PC-3 (cell line): ENCODE data around the gene PHC2. TPM values are rescaled to one million over a fixed set of nuclear protein-coding genes. Genes with fewer than 3 reads are reported as not detected.
A peak's percentile ranks its signal among the peaks of the same experiment; 100 is the strongest.

Experiments used
- ATAC-seq: fragments of 200-7000 bp; cut with Tn5 transposase; 2 replicates; pipeline ENCODE4 v1.9.1; 2020; ENCODE audit warnings: mild to moderate bottlenecking, moderate library complexity
- BruUV-seq: library from RNA; stranded (reverse); fragments of 400-500 nt; replicated peaks from 2 replicates; lab custom pipeline; 2021; lab: Mats Ljungman, UMichigan
- CTCF ChIA-PET: fragments of 300-600 bp; sonication (Branson Sonifier 250); formaldehyde crosslinking; loops from one replicate; lab custom pipeline; 2022; ENCODE audit warnings: antibody characterized with exemption; lab: Charles Lee
- POLR2A ChIA-PET: fragments of 300-600 bp; sonication (Branson Sonifier 250); formaldehyde crosslinking; loops from one replicate; lab custom pipeline; 2022; ENCODE audit warnings: antibody characterized with exemption; ENCODE audit not compliant: unreplicated experiment; lab: Charles Lee
- DNase-seq: peaks from one replicate; pipeline ENCODE4 v3.0.0-alpha.2; 2015
- H2AFZ ChIP-seq: fragments of 300-600 bp; sonication (generic); 2 replicates; pipeline ENCODE4 v1.6.0; 2016; ENCODE audit warnings: antibody characterized with exemption, low read length
- H3F3A ChIP-seq: fragments of 300-600 bp; sonication (generic); one replicate; pipeline ENCODE4 v1.6.0; 2017; ENCODE audit warnings: antibody characterized with exemption, low read length, control low read depth, mild to moderate bottlenecking; ENCODE audit not compliant: unreplicated experiment
- H3K27ac ChIP-seq: fragments of 300-600 bp; sonication (generic); 2 replicates; pipeline ENCODE4 v1.5.1; 2016; ENCODE audit warnings: mild to moderate bottlenecking, low read length
- H3K27me3 ChIP-seq: fragments of 300-600 bp; sonication (generic); 2 replicates; pipeline ENCODE4 v1.6.1; 2016; ENCODE audit warnings: low read length, mixed read lengths
- H3K36me3 ChIP-seq: fragments of 300-600 bp; sonication (generic); 2 replicates; pipeline ENCODE4 v1.6.1; 2016; ENCODE audit warnings: low read depth, mixed run types, low read length, mixed read lengths
- H3K4me1 ChIP-seq: fragments of 300-600 bp; sonication (generic); 2 replicates; pipeline ENCODE4 v1.5.1; 2016; ENCODE audit warnings: low read length; ENCODE audit not compliant: insufficient read depth
- H3K4me2 ChIP-seq: fragments of 300-600 bp; sonication (generic); 2 replicates; pipeline ENCODE4 v1.6.0; 2016; ENCODE audit warnings: low read length
- H3K4me3 ChIP-seq: fragments of 300-600 bp; sonication (generic); 2 replicates; pipeline ENCODE4 v1.5.1; 2016; ENCODE audit warnings: mild to moderate bottlenecking, low read length, mixed read lengths
- H3K79me2 ChIP-seq: fragments of 300-600 bp; sonication (generic); 2 replicates; pipeline ENCODE4 v1.6.1; 2017; ENCODE audit warnings: low read length, mixed read lengths
- H3K9ac ChIP-seq: fragments of 300-600 bp; sonication (generic); 2 replicates; pipeline ENCODE4 v1.6.0; 2016; ENCODE audit warnings: mild to moderate bottlenecking, low read length
- H3K9me2 ChIP-seq: fragments of 300-600 bp; sonication (generic); replicated peaks from 2 replicates; pipeline ENCODE4 v1.6.1; 2016; ENCODE audit warnings: mixed run types, low read length, mixed read lengths
- H3K9me3 ChIP-seq: fragments of 300-600 bp; sonication (generic); 2 replicates; pipeline ENCODE4 v1.6.1; 2016; ENCODE audit warnings: low read length, mixed read lengths
- H4K20me1 ChIP-seq: fragments of 300-600 bp; sonication (generic); 2 replicates; pipeline ENCODE4 v1.6.1; 2016; ENCODE audit warnings: low read length, mixed read lengths
- EZH2 ChIP-seq: fragments of 300-600 bp; sonication (generic); IDR thresholded peaks from one replicate; pipeline ENCODE4 v1.6.1; 2017; ENCODE audit warnings: antibody characterized with exemption, mild to moderate bottlenecking, low read length; ENCODE audit not compliant: unreplicated experiment
- EZH2phosphoT487 ChIP-seq: fragments of 300-600 bp; sonication (generic); IDR thresholded peaks from 2 replicates; pipeline ENCODE4 v1.6.1; 2018; ENCODE audit warnings: mild to moderate bottlenecking, antibody characterized with exemption, low read length, borderline replicate concordance
- intact Hi-C: fragments of 100-400 bp; cut with micrococcal nuclease; formaldehyde crosslinking; loops from 2 replicates; pipeline ENCODE4 v1.9.0; 2023
- total RNA-seq: library from RNA; depleted of rRNA; stranded (reverse); fragments of >200 nt; gene quantifications from 2 replicates; pipeline ENCODE4 v1.2.3, GENCODE V29; 2014
- TF ChIP-seq, protein P1 (sequence below): fragments of 300-600 bp; sonication (generic); conservative IDR thresholded peaks from 2 replicates; pipeline ENCODE4 v1.5.1; 2017; ENCODE audit warnings: antibody characterized with exemption, low read depth, mild to moderate bottlenecking, low read length

Gene PHC2
- total RNA-seq, 1 experiment from 2014 or later, result 134 TPM

DNA sequence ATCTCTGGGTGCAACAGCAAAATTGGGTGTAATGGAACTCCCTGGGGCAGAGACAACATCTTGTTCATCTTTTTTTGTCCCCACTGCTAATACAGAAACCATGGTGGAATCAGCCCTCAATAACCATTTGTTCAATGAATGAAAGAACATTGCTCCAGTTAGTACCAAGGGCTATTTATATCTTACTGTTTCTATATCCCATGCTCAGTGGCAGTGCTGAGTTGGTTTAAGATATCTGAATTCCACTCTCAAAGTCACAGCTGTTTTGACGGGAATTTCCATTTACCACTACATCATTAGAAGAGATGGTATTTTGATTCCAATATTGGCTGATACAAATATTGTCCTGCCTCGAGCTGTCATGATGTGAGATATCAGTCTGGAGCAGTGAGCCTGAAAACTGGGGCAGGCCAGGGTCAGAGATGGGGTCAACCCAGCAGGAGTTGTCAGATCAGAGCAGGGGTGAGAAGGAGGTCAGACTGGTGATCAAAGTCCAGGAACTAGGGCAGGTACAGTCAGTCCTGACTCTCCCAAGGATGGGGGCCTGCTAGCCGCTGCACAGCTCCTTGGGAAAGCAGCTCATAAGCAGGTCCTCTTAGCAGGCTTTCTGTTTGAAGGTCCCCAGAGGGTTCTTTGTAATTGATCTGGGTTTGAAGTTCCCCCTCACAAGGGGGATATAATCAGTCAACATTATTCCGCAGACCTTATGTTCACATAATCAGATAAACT, 5.8 kb upstream of the PHC2 start:
- TF ChIP-seq EZH2phosphoT487, result no peak
- TF ChIP-seq, protein P1, sequence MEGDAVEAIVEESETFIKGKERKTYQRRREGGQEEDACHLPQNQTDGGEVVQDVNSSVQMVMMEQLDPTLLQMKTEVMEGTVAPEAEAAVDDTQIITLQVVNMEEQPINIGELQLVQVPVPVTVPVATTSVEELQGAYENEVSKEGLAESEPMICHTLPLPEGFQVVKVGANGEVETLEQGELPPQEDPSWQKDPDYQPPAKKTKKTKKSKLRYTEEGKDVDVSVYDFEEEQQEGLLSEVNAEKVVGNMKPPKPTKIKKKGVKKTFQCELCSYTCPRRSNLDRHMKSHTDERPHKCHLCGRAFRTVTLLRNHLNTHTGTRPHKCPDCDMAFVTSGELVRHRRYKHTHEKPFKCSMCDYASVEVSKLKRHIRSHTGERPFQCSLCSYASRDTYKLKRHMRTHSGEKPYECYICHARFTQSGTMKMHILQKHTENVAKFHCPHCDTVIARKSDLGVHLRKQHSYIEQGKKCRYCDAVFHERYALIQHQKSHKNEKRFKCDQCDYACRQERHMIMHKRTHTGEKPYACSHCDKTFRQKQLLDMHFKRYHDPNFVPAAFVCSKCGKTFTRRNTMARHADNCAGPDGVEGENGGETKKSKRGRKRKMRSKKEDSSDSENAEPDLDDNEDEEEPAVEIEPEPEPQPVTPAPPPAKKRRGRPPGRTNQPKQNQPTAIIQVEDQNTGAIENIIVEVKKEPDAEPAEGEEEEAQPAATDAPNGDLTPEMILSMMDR, result no peak
- TF ChIP-seq EZH2, result no peak
- H3K27ac ChIP-seq, result no peak overlapping the region
- H3K4me1 ChIP-seq, result peaks cover 47% of the 10 kb centered on the region
- no peaks in the 10 kb centered on the region for H3K9me3 ChIP-seq
- H2AFZ ChIP-seq, result no peak overlapping the region
- H3K9me2 ChIP-seq, result no peaks in the 10 kb centered on the region
- no TSS peak for BruUV-seq
- no peaks in the 10 kb centered on the region for H4K20me1 ChIP-seq
- no peaks in the 10 kb centered on the region for H3K36me3 ChIP-seq
- no peak for DNase-seq
- intact Hi-C loops, result no loop called here
- peaks cover 8% of the 10 kb centered on the region for H3F3A ChIP-seq
- ChIA-PET CTCF (no interaction called here), POLR2A (interaction anchor here (0.6 kb wide), 1 partner anchor 87 kb away, joined by 3 read pairs; no protein-coding TSS in a partner anchor)
- no peaks in the 10 kb centered on the region for H3K27me3 ChIP-seq
- ATAC-seq, result no peak
- no peak overlapping the region for H3K9ac ChIP-seq
- H3K4me2 ChIP-seq, result no peak overlapping the region
- H3K79me2 ChIP-seq, result no peaks in the 10 kb centered on the region
- no peak overlapping the region for H3K4me3 ChIP-seq

DNA sequence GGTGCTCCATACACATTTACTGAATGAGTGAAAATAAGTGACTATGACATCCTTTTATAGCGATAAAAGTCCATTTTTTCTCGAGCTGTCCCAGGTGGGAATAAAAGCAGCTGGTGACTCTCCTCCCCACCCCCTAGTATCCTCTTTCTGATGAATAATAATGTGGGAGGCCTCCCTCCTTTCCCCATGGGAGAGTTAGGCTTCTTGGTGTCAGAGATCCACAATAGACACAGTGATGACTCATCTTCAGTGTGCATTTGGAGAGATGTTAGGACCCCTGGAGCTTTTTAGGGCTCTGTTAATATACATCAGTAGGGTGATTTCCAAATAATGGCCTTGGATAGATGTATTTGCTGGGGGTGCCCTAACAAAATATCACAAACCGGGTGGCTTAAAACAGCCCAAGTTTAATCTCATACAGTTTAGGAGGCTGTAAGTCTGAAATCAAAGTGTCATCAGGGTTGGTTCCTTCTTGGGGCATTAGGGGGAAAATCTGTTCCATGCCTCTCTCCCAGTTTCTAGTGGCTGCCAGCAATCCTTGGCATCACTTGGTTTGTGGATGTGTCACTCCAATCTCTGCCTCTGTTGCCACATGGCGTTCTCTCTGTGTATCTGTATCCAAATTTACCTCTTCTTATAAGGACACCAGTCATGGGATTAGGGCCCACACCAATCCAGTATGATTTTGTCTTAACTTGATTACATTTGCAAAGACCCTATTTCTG, 4.4 kb upstream of the PHC2 start:
- no peaks in the 10 kb centered on the region for H3K36me3 ChIP-seq
- no TSS peak for BruUV-seq
- H3K9me2 ChIP-seq, result no peaks in the 10 kb centered on the region
- peak; percentile 66 for DNase-seq
- H3K27ac ChIP-seq, result peak overlapping the region; percentile 93
- no peak overlapping the region for H2AFZ ChIP-seq
- peak overlapping the region; percentile 74 for H3K9ac ChIP-seq
- ATAC-seq, result no peak; the same call in 1 of the 2 replicates
- H3K79me2 ChIP-seq, result peaks cover 2% of the 10 kb centered on the region
- peaks cover 42% of the 10 kb centered on the region for H3K4me1 ChIP-seq
- intact Hi-C loops, result no loop called here
- TF ChIP-seq EZH2phosphoT487, result no peak
- TF ChIP-seq EZH2, result no peak
- TF ChIP-seq, protein P1, result no peak
- H4K20me1 ChIP-seq, result no peaks in the 10 kb centered on the region
- CTCF ChIA-PET, result interaction anchor here (1.0 kb wide), 1 partner anchor 21 kb away, joined by 4 read pairs; no protein-coding TSS in a partner anchor
- no peaks in the 10 kb centered on the region for H3K9me3 ChIP-seq
- no peaks in the 10 kb centered on the region for H3K27me3 ChIP-seq
- POLR2A ChIA-PET, result interaction anchor here (0.6 kb wide), 2 partner anchors 9 to 1345 kb away, joined by 3 read pairs; partner anchors contain the start of gene GJB3
- H3K4me2 ChIP-seq, result peak overlapping the region; percentile 66
- H3K4me3 ChIP-seq, result no peak overlapping the region
- peaks cover 8% of the 10 kb centered on the region for H3F3A ChIP-seq
